ENCODE data around the gene YPEL2.

- no peak for TF ChIP-seq POLR2A (IDR thresholded peaks at IDR 0.05)
- TF ChIP-seq CTCF (IDR thresholded peaks at IDR 0.05): no peak
These were observed 42.5 kb downstream of the YPEL2 start for GRCh38 chr17:59373882-59374495.
